Measurements from ENCODE around the gene THAP4. TPM values are rescaled to one million over a fixed set of nuclear protein-coding genes. Genes with fewer than 3 reads are reported as not detected.

The THAP4 gene
- total RNA-seq, 2 experiments from 2014 or later, result 31.9 to 34.3 TPM

- H3K4me3 Mint-ChIP-seq, result no peak overlapping the region
- H3K9me3 Mint-ChIP-seq, result no peaks in the 10 kb centered on the region
- ChIA-PET POLR2A (no interaction called here), CTCF (no interaction called here)
- H3K27me3 Mint-ChIP-seq, result no peaks in the 10 kb centered on the region
- H3K27ac Mint-ChIP-seq, result no peak overlapping the region
- DNase-seq, result peak; percentile 56
- peaks cover 25% of the 10 kb centered on the region for H3K36me3 Mint-ChIP-seq (ENCODE audit: low read depth)
- peaks cover 50% of the 10 kb centered on the region for H3K4me1 Mint-ChIP-seq
Observed at GRCh38 chr2:241620419-241620769, 16.6 kb downstream of the THAP4 start.

DNA sequence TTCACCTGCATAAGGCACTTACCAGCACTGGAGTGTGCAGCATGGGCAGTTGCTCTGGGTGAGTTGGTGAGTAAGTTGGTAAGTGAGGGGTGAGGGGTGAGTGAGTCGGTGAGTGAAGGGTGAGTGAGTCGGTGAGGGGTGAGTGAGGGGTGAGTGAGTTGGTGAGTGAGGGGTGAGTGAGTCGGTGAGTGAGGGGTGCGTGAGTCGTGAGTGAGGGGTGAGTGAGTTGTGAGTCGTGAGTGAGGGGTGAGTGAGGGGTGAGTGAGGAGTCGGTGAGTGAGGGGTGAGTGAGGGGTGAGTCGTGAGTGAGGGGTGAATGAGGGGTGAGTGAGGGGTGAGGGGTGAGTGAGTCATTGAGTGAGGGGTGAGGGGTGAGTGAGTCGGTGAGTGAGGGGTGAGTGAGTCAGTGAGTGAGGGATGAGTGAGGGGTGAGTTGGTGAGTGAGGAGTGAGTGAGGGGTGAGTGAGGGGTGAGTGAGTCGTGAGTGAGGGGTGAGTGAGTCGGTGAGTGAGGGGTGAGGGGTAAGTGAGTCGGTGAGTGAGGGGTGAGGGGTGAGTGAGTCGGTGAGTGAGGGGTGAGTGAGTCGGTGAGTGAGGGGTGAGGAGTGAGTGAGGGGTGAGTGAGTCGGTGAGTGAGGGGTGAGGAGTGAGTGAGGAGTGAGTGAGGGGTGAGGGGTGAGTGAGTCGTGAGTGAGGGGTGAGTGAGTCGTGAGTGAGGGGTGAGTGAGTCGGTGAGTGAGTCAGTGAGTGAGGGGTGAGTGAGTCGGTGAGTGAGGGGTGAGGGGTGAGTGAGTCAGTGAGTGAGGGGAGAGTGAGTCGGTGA is 17.1 kb downstream of the THAP4 start:
- Mint-ChIP-seq H3K36me3 (ENCODE audit: low read depth) (peaks cover 25% of the 10 kb centered on the region), H3K4me1 (peaks cover 55% of the 10 kb centered on the region), H3K4me3 (no peak overlapping the region), H3K27ac (peak overlapping the region; percentile 95), H3K9me3 (no peaks in the 10 kb centered on the region), H3K27me3 (no peaks in the 10 kb centered on the region)
- CTCF ChIA-PET, result no interaction called here
- POLR2A ChIA-PET, result no interaction called here
- DNase-seq, result no peak

DNA sequence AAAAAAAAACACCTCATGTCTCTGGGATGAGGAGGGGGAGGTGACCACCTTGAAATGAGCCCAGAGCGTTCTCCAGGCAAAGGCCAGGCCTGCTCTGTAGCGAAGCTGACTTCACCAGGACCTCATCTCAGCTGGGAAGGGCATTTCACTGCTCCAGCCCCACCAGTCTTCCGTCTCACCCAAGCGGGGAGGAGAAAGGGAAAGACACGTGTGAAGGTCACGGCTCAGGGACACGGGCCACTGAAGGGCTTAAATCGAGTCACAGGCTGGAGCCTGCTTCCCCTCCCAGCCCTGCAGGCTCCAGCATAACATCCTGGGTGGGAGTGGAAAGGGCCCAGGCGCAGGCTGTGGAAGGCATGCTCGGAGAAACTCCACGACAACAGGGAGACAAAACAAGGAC is 18.1 kb downstream of the THAP4 start:
- no peaks in the 10 kb centered on the region for H3K27me3 Mint-ChIP-seq
- ChIA-PET CTCF (interaction anchor here (1.2 kb wide), 1 partner anchor 8 kb away, joined by 4 read pairs; no protein-coding TSS in a partner anchor), POLR2A (interaction anchor here (1.0 to 3.0 kb wide), 4 partner anchors 19 to 303 kb away, joined by 3 to 21 read pairs (median 6); partner anchors contain the start of genes ATG4B, D2HGDH, HDLBP and SEPTIN2)
- H3K27ac Mint-ChIP-seq, result peak overlapping the region; percentile 95
- H3K4me1 Mint-ChIP-seq, result peaks cover 55% of the 10 kb centered on the region
- H3K4me3 Mint-ChIP-seq, result no peak overlapping the region
- no peaks in the 10 kb centered on the region for H3K9me3 Mint-ChIP-seq
- H3K36me3 Mint-ChIP-seq (ENCODE audit: low read depth), result peaks cover 24% of the 10 kb centered on the region
- no peak for DNase-seq

DNA sequence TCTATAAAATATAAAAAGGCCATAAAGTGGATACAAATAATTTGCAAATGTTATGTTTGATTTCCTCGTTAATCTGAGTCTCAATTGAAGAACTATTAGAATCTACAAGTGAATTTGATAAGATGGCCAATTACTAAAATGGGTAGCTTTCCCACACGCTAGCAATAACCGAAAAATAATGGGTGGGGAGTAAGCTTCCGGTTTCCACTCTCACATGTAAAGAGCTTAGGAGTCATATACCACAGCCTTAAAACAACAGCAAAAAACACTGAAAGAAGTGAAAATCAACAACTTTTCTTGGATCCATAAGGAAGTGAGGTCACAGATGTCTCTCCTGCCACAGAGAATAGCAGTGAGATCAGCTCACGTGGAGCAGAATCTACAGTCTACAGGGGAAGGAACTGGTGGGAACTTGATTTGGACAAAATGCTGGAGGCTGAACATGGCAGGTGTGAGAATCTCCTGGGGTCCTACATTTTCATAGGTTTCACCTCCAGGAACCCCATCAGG is 18.6 kb downstream of the THAP4 start:
- peak overlapping the region; percentile 95 for H3K27ac Mint-ChIP-seq
- DNase-seq, result no peak
- no peaks in the 10 kb centered on the region for H3K9me3 Mint-ChIP-seq
- H3K4me1 Mint-ChIP-seq, result peaks cover 55% of the 10 kb centered on the region
- H3K27me3 Mint-ChIP-seq, result no peaks in the 10 kb centered on the region
- peaks cover 20% of the 10 kb centered on the region for H3K36me3 Mint-ChIP-seq (ENCODE audit: low read depth)
- POLR2A ChIA-PET, result interaction anchor here (0.9 to 3.0 kb wide), 7 partner anchors 9 to 302 kb away, joined by 3 to 21 read pairs (median 5); partner anchors contain the start of genes ATG4B, D2HGDH, DTYMK and HDLBP
- CTCF ChIA-PET, result interaction anchor here (1.2 kb wide), 2 partner anchors 8 to 260 kb away, joined by 3 to 4 read pairs; no protein-coding TSS in a partner anchor
- peak overlapping the region; percentile 77 for H3K4me3 Mint-ChIP-seq

- peak overlapping the region; percentile 77 for H3K4me3 Mint-ChIP-seq
- ChIA-PET POLR2A (interaction anchor here (0.7 to 3.0 kb wide), 8 partner anchors 10 to 302 kb away, joined by 3 to 21 read pairs (median 5); partner anchors contain the start of genes ATG4B, D2HGDH, DTYMK and HDLBP), CTCF (interaction anchor here (1.2 kb wide), 2 partner anchors 7 to 261 kb away, joined by 3 to 4 read pairs; no protein-coding TSS in a partner anchor)
- peaks cover 20% of the 10 kb centered on the region for H3K36me3 Mint-ChIP-seq (ENCODE audit: low read depth)
- peaks cover 55% of the 10 kb centered on the region for H3K4me1 Mint-ChIP-seq
- DNase-seq, result peak; percentile 58
- no peaks in the 10 kb centered on the region for H3K9me3 Mint-ChIP-seq
- peak overlapping the region; percentile 95 for H3K27ac Mint-ChIP-seq
- no peaks in the 10 kb centered on the region for H3K27me3 Mint-ChIP-seq
Observed at GRCh38 chr2:241617431-241618154, 19.4 kb downstream of the THAP4 start.

DNA sequence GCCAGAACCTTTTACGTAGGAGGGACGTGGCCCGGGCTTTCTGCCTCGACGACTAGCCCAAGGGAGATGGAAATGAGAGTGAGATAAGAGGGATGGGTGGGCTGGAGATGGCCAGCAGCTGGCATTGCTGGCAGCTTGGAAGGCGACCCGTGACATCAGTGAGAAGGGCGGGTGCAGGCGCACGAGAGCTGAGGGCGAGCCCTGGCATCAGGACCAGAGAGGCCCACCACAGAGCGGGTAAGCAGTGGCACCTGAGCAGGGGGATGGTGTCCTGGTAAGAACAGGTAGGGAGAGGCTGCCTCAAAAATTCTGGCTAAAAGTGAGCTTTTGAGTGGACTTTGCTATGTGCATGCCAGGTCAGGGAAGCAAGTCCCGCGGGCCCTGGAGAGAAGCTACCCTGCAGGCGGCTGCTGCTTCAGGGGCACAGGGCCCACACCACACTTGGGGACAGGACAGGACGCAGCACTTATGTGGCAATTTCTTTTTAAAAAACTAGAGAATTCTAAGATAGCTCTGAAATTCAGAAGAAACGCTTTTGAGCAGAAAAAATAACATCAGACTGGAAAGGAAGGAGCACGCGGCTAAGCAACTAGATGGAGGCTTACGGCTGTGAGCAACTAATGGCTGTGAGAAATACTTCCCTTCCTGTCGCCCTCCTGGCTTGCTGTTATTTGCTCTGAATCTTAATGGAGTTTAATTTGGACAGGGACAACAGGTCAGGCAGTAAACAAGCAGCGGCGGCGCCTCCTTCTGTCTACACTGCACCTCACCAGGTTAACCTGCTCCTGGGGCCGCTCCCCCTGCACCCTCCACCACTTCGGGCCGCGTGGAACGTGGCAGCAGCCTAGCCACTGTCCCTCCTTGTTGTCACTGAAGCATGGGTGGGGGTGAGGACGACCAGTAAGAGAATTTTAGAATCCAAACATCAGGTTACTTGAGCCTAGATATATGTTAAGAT is 20.5 kb downstream of the THAP4 start:
- peak overlapping the region; percentile 33 for H3K27ac Mint-ChIP-seq
- ChIA-PET POLR2A (interaction anchor here (3.0 kb wide), 1 partner anchor 21 kb away, joined by 21 read pairs; the partner anchor contains the start of genes ATG4B and THAP4), CTCF (interaction anchor here (0.8 to 1.0 kb wide), 2 partner anchors 22 to 164 kb away, joined by 3 read pairs; no protein-coding TSS in a partner anchor)
- H3K36me3 Mint-ChIP-seq (ENCODE audit: low read depth), result peaks cover 25% of the 10 kb centered on the region
- peak overlapping the region; percentile 9 for H3K4me3 Mint-ChIP-seq
- no peaks in the 10 kb centered on the region for H3K9me3 Mint-ChIP-seq
- peaks cover 52% of the 10 kb centered on the region for H3K4me1 Mint-ChIP-seq
- DNase-seq, result no peak
- no peaks in the 10 kb centered on the region for H3K27me3 Mint-ChIP-seq

DNA sequence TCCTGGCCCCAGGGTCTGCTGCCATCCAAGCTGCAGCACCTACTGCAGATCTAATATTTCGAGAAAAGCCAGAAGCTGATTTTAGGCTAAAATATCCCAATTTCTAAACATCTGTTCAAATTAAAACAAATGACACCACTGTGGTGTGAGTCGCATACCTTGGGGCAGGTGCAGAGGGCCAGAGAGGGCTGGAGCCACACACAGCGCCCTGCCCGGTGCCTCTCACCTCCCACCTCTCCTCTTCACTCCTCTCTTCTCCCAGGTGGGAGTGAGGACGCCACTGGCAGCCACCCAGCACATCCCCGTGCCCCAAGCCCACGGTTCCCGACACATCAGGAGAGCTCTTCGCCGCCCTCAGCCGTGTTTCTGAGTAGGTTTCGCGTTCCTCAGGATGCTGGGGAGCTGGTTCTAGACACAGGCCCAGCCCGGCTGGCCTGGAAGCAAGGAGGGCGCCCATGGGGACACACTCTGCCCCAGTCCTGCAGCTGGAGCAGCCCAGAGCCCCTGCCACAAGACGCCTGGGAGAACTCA is 21.4 kb downstream of the THAP4 start:
- Mint-ChIP-seq H3K4me1 (peaks cover 50% of the 10 kb centered on the region), H3K9me3 (no peaks in the 10 kb centered on the region), H3K36me3 (ENCODE audit: low read depth) (peaks cover 22% of the 10 kb centered on the region), H3K4me3 (no peak overlapping the region), H3K27ac (peak overlapping the region; percentile 33), H3K27me3 (no peaks in the 10 kb centered on the region)
- no peak for DNase-seq
- ChIA-PET CTCF (interaction anchor here (0.8 to 1.1 kb wide), 3 partner anchors 22 to 163 kb away, joined by 3 read pairs; no protein-coding TSS in a partner anchor), POLR2A (no interaction called here)

- DNase-seq, result no peak
- ChIA-PET CTCF (interaction anchor here (1.1 kb wide), 1 partner anchor 23 kb away, joined by 3 read pairs; no protein-coding TSS in a partner anchor), POLR2A (no interaction called here)
- peak overlapping the region; percentile 3 for H3K27ac Mint-ChIP-seq
- no peak overlapping the region for H3K4me3 Mint-ChIP-seq
- H3K9me3 Mint-ChIP-seq, result no peaks in the 10 kb centered on the region
- H3K36me3 Mint-ChIP-seq (ENCODE audit: low read depth), result peaks cover 19% of the 10 kb centered on the region
- peaks cover 51% of the 10 kb centered on the region for H3K4me1 Mint-ChIP-seq
- no peaks in the 10 kb centered on the region for H3K27me3 Mint-ChIP-seq
Observed at GRCh38 chr2:241615041-241615440, 21.9 kb downstream of the THAP4 start.

DNA sequence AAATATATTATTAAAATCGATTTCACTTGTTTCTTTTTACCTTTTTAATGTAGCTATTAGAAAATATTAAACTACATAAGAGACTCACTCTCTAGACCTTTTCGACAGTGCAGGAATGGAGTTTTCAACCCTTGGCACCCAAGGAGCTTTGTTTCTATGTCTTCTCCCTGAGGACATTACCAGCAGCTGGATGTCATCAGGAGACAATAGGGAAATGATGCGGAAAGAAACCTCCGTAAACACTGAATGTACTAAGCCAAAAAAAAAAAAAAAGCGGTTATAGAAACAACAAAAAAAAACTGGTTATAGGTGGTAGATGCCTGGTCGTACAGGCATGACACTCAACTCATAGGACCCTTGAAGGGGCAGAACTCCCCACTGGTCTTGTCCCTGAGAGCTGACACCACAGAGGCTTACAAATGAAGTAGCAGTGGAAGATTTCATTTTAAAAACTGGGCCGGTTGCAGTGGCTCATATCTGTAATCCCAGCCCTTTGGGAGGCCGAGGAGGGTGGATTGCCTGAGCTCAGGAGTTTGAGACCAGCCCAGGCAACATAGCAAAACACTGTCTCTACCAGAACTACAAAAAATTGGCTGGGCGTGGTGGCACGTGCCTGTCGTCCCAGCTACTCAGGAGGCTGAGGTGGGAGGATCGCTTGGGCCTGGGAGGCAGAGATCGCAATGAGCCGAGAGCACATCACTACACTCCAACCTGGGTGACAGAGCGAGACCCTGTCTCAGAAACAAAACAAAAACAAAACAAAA is 23.8 kb downstream of the THAP4 start:
- H3K4me1 Mint-ChIP-seq, result peaks cover 50% of the 10 kb centered on the region
- H3K36me3 Mint-ChIP-seq (ENCODE audit: low read depth), result peaks cover 7% of the 10 kb centered on the region
- H3K27me3 Mint-ChIP-seq, result no peaks in the 10 kb centered on the region
- H3K27ac Mint-ChIP-seq, result no peak overlapping the region
- H3K4me3 Mint-ChIP-seq, result no peak overlapping the region
- CTCF ChIA-PET, result interaction anchor here (1.2 kb wide), 1 partner anchor 24 kb away, joined by 3 read pairs; the partner anchor contains the start of gene ATG4B
- DNase-seq, result no peak
- no peaks in the 10 kb centered on the region for H3K9me3 Mint-ChIP-seq
- POLR2A ChIA-PET, result interaction anchor here (0.9 kb wide), 1 partner anchor 24 kb away, joined by 3 read pairs; the partner anchor contains the start of genes ATG4B and THAP4

- CTCF ChIA-PET, result interaction anchor here (1.2 kb wide), 1 partner anchor 25 kb away, joined by 3 read pairs; the partner anchor contains the start of gene ATG4B
- Mint-ChIP-seq H3K27me3 (no peaks in the 10 kb centered on the region), H3K9me3 (no peaks in the 10 kb centered on the region), H3K4me3 (no peak overlapping the region), H3K36me3 (ENCODE audit: low read depth) (peaks cover 6% of the 10 kb centered on the region), H3K27ac (no peak overlapping the region), H3K4me1 (peaks cover 41% of the 10 kb centered on the region)
- POLR2A ChIA-PET, result interaction anchor here (0.9 kb wide), 1 partner anchor 25 kb away, joined by 3 read pairs; the partner anchor contains the start of genes ATG4B and THAP4
- DNase-seq, result no peak
Observed at GRCh38 chr2:241612156-241613016, 24.6 kb downstream of the THAP4 start.

All from activated CD4-positive, alpha-beta memory T cell treated with anti-CD3 and anti-CD28 coated beads, Interleukin-2, amount 10 ng/mL, durations not matched to agents 7 days and 5 days (primary cell).